Suprapubic skin (tissue), 4 donors: Measurements from ENCODE around the gene ZNF350. TPM values are rescaled to one million over a fixed set of nuclear protein-coding genes. Genes with fewer than 3 reads are reported as not detected.

Experiments
- DNase-seq, 2 donors: peaks; one replicate each; pipeline ENCODE4 v3.0.0-alpha.2; 2019; ENCODE audit warnings: low spot score in 2 of 2
- H3K27ac ChIP-seq: fragments of 200-600 bp; sonication (generic); one replicate; pipeline ENCODE4 v1.5.1; 2019
- H3K27me3 ChIP-seq: fragments of 200-600 bp; sonication (generic); one replicate; pipeline ENCODE4 v1.5.1; 2019
- H3K36me3 ChIP-seq: fragments of 200-600 bp; sonication (generic); one replicate; pipeline ENCODE4 v1.5.1; 2019
- H3K4me1 ChIP-seq: fragments of 200-600 bp; sonication (generic); one replicate; pipeline ENCODE4 v1.5.1; 2019
- H3K4me3 ChIP-seq: fragments of 200-600 bp; sonication (generic); one replicate; pipeline ENCODE4 v1.5.1; 2019; ENCODE audit warnings: mild to moderate bottlenecking
- H3K9me3 ChIP-seq: fragments of 200-600 bp; sonication (generic); one replicate; pipeline ENCODE4 v1.5.1; 2019
- EP300 ChIP-seq: sonication (generic); formaldehyde crosslinking; IDR thresholded peaks from one replicate; pipeline ENCODE4 v1.6.1; 2017; ENCODE audit warnings: antibody characterized with exemption
- POLR2A ChIP-seq, 2 donors: fragments of 450-650 bp; IDR thresholded peaks; one replicate each; pipeline ENCODE4 v1.6.1; 2017; ENCODE audit warnings: antibody characterized with exemption in 2 of 2, mild to moderate bottlenecking in 2 of 2, moderate library complexity in 2 of 2
- POLR2AphosphoS5 ChIP-seq, 3 donors: sonication (generic); formaldehyde crosslinking; IDR thresholded peaks; one replicate each; pipeline ENCODE4 v1.6.1; 2017; ENCODE audit warnings: antibody characterized with exemption in 3 of 3
- WGBS: methylation state at CpG from one replicate; pipeline ENCODE4 v1.1.5; 2018; 5-methylcytosine and 5-hydroxymethylcytosine counted together
- total RNA-seq, 4 donors: library from RNA; depleted of rRNA; stranded (reverse); fragments of >200 nt; gene quantifications; one replicate each; pipeline ENCODE4 v1.1.0, GENCODE V29; 2016
- TF ChIP-seq, protein P1 (sequence below), 2 donors: fragments of 200-600 bp in 1 of 2; fragments of 450-650 bp in 1 of 2; sonication (generic) in 1 of 2; IDR thresholded peaks; one replicate each; pipeline ENCODE4 v1.5.1; 2016 to 2019; ENCODE audit warnings: antibody characterized with exemption in 2 of 2, mild to moderate bottlenecking in 1 of 2, moderate library complexity in 1 of 2

Gene ZNF350
- total RNA-seq, 4 donors from 2014 or later = 7.0 to 15.9 (median 11.9) TPM

DNA sequence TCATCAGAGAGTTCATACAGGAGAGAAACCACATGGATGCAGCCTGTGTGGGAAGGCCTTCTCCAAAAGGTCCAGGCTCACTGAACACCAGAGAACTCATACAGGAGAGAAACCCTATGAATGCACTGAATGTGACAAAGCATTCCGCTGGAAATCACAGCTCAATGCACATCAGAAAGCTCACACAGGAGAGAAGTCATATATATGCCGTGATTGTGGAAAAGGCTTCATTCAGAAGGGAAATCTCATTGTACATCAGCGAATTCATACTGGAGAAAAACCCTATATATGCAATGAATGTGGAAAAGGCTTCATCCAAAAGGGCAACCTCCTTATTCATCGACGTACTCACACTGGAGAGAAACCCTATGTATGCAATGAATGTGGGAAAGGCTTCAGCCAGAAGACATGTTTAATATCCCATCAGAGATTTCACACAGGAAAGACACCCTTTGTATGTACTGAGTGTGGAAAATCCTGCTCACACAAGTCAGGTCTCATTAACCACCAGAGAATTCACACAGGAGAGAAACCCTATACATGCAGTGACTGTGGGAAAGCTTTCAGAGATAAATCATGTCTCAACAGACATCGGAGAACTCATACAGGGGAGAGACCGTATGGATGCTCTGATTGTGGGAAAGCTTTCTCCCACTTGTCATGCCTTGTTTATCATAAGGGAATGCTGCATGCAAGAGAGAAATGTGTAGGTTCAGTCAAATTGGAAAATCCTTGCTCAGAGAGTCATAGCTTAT is 41.7 kb downstream of the ZNF350 start:
- Histone ChIP-seq H3K9me3 (peaks cover 87% of the 10 kb centered on the region), H3K27ac (no peak overlapping the region), H3K4me3 (no peak overlapping the region), H3K4me1 (no peaks in the 10 kb centered on the region), H3K27me3 (no peaks in the 10 kb centered on the region), H3K36me3 (peaks cover 55% of the 10 kb centered on the region)
- TF ChIP-seq POLR2AphosphoS5 (IDR thresholded peaks at IDR 0.05) (no peak), POLR2A (IDR thresholded peaks at IDR 0.05) (no peak), EP300 (no peak)
- TF ChIP-seq, protein P1, sequence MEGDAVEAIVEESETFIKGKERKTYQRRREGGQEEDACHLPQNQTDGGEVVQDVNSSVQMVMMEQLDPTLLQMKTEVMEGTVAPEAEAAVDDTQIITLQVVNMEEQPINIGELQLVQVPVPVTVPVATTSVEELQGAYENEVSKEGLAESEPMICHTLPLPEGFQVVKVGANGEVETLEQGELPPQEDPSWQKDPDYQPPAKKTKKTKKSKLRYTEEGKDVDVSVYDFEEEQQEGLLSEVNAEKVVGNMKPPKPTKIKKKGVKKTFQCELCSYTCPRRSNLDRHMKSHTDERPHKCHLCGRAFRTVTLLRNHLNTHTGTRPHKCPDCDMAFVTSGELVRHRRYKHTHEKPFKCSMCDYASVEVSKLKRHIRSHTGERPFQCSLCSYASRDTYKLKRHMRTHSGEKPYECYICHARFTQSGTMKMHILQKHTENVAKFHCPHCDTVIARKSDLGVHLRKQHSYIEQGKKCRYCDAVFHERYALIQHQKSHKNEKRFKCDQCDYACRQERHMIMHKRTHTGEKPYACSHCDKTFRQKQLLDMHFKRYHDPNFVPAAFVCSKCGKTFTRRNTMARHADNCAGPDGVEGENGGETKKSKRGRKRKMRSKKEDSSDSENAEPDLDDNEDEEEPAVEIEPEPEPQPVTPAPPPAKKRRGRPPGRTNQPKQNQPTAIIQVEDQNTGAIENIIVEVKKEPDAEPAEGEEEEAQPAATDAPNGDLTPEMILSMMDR (IDR thresholded peaks at IDR 0.05) = no peak
- 99% methylated on average over 7 of the region's 7 CpGs for WGBS
- DNase-seq = no peak

DNA sequence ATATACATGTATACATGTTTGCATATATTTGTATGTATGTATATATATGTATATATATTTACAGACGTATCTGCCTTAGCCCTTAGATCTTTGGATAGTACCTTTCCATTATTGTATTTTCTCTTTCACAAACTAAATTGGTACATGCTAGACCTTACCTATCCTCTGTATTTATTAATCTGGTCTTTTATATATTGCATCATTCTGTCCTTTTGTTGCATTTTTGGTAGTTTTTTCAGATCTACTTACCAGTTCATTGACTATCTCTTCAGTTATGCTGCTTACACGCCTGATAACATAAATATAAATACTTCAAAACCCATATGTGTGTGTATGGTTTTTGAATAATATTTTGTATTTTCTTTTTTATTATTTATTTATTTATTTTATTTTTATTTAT is 47.7 kb downstream of the ZNF350 start:
- Histone ChIP-seq H3K4me3 (no peak overlapping the region), H3K4me1 (no peaks in the 10 kb centered on the region), H3K27ac (no peak overlapping the region), H3K27me3 (no peaks in the 10 kb centered on the region), H3K36me3 (peaks cover 98% of the 10 kb centered on the region), H3K9me3 (peaks cover 62% of the 10 kb centered on the region)
- no peak for TF ChIP-seq EP300
- DNase-seq = no peak
- WGBS = 94% methylated on average over 2 of the region's 2 CpGs

DNA sequence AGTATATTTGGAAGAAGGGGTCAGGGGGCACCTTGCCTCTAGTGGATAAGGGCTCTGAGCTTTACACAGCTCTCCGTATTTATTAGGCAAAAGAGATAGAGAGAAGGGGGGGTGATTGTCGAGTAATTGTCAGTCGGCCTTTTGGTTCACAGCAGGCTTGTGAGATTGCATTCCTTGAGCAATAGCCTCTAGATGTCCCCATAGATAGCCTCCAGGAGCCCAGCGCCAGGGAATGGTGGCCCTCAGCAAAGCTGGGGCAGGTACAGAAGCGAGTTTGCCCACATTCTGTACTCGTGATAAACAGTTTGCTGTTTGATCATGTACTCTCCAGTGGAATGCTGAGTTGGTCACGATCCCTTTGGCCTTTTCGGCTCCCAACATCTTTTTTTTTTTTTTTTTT is 54.7 kb downstream of the ZNF350 start:
- Histone ChIP-seq H3K4me1 (peaks cover 8% of the 10 kb centered on the region), H3K4me3 (no peak overlapping the region), H3K27ac (no peak overlapping the region), H3K9me3 (peaks cover 12% of the 10 kb centered on the region), H3K36me3 (peaks cover 59% of the 10 kb centered on the region), H3K27me3 (no peaks in the 10 kb centered on the region)
- DNase-seq = no peak
- TF ChIP-seq POLR2AphosphoS5 (IDR thresholded peaks at IDR 0.05) (no peak), EP300 (no peak), POLR2A (IDR thresholded peaks at IDR 0.05) (no peak)
- TF ChIP-seq, protein P1 (IDR thresholded peaks at IDR 0.05) = no peak
- WGBS = 88% methylated on average over 8 of the region's 8 CpGs

DNA sequence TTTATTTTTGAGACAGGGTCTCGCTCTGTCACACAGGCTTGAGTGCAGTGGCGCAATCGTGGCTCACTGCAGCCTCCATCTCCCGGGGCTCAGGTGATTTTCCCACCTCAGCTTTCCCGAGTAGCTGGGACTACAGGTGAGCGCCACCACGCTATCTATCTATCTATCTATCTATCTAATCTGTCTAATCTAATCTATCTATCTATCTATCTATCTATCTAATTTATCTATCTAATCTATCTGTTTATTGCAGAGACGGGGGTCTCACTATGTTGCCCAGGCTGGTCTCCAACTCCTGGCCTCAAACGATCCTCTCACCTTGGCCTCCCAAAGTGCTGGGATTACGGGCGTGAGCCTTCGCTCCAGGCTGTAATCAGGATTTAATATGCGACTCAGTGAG is 58.8 kb downstream of the ZNF350 start:
- H3K27ac ChIP-seq = no peak overlapping the region
- DNase-seq = no peak
- no peaks in the 10 kb centered on the region for H3K27me3 ChIP-seq
- no peak for TF ChIP-seq POLR2A (IDR thresholded peaks at IDR 0.05)
- H3K4me1 ChIP-seq = peaks cover 11% of the 10 kb centered on the region
- H3K9me3 ChIP-seq = peaks cover 5% of the 10 kb centered on the region
- 20% methylated on average over 13 of the region's 13 CpGs for WGBS
- H3K36me3 ChIP-seq = peaks cover 21% of the 10 kb centered on the region
- H3K4me3 ChIP-seq = peak overlapping the region; percentile 69

DNA sequence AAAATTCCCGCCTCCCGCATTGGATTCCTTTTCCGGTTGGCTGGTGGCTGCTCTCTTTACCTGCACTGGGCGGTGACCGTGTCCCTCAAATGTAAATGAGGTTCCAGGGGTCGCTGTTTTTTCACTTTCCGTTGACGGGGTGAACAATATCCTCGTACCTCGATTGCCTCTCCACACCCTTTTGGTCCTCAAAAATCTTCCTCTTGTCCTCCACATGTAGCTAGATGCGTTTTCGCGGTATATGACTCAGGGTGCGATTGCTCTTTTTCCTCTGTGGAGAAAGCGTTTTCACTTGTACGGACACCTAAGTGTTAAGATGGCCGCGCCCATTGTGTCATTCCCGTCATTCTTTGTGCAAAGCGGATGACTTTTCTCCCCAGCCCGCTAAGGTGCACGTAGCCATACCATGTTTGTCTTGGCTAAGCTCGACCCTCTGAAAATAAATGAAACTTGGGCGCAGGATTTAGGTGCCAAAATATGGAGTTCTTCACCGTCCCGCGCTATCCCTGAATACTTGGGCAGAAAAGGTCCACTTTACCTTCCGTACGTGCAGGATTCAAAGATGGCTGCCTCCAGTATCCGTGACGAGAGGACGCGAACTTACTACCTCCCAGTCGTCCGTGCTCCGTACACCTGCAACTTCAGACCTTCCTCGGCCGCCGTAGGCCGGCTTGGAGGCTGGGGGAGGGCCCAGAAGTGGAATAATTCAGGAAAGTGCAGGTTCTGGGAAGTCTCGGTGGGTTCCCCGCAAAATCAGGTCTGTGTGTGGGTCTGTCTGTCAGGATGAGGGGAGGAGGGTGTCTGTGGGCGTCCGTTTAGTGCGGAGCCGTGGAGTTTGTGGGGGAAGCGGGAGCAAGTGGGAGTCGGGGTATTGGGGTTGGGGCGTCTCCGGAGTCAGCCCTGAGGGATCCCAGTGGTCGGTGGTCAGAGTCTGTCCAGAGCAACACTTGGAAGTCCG is 59.6 kb downstream of the ZNF350 start, which contains the start of gene ZNF613:
TSS of gene ZNF613 (plus strand) at position 689 of the 958 bp plus-strand sequence. CDS start 8,749 bp downstream, outside the sequence.
- under 1% methylated on average over 51 of the region's 52 CpGs for WGBS
- H3K4me1 ChIP-seq = peaks cover 11% of the 10 kb centered on the region
- H3K27ac ChIP-seq = peak within 1 kb of the TSS; percentile 66
- H3K36me3 ChIP-seq = peaks cover 15% of the 10 kb centered on the region
- peak; percentile 85 to 90 for DNase-seq
- H3K4me3 ChIP-seq = peak within 1 kb of the TSS; percentile 69
- no peaks in the 10 kb centered on the region for H3K27me3 ChIP-seq
- peaks cover 13% of the 10 kb centered on the region for H3K9me3 ChIP-seq
- TF ChIP-seq POLR2AphosphoS5 (IDR thresholded peaks at IDR 0.05) = peak in 2 of 3 donors; percentile 34 to 55
- TF ChIP-seq POLR2A (IDR thresholded peaks at IDR 0.05) = no peak
- TF ChIP-seq, protein P1 (IDR thresholded peaks at IDR 0.05) = peak in 1 of 2 donors; percentile 8
- TF ChIP-seq EP300 = no peak

DNA sequence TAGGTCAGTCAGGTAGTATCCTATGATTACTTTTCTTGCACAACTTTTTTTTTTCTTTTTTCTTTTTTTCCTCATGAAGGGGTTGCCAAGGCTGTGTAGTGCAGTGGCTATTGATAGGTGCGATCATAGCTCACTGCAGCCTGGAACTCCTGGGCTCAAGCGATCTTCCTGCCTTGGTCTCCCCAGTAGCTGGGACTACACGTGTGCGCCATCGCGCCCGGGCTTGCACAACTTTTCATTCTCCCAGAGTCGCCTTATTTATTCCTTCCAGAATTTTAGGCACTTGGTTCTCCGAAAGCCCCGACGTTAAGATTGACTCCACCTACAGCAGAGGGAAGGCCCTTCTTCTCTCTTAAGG is 60.2 kb downstream of the ZNF350 start:
- DNase-seq = no peak
- no peaks in the 10 kb centered on the region for H3K27me3 ChIP-seq
- H3K4me3 ChIP-seq = peak overlapping the region; percentile 69
- H3K27ac ChIP-seq = peak overlapping the region; percentile 66
- TF ChIP-seq POLR2A (IDR thresholded peaks at IDR 0.05) (no peak), POLR2AphosphoS5 (IDR thresholded peaks at IDR 0.05) (no peak), EP300 (no peak)
- TF ChIP-seq, protein P1 (IDR thresholded peaks at IDR 0.05) = no peak
- peaks cover 16% of the 10 kb centered on the region for H3K9me3 ChIP-seq
- peaks cover 11% of the 10 kb centered on the region for H3K4me1 ChIP-seq
- H3K36me3 ChIP-seq = peaks cover 8% of the 10 kb centered on the region
- 19% methylated on average over 11 of the region's 11 CpGs for WGBS
